Activated CD4-positive, CD25-positive, alpha-beta regulatory T cell (primary cell): ENCODE measurements around the gene KCTD17.
"Not testable (repeated sequence)": the region's sequence is repeated elsewhere in the genome, so short reads cannot be mapped to it uniquely, and the experiment has no call there.

Experiments
- DNase-seq, 4 experiments: peaks; one replicate each; lab custom pipeline; 2025; lab: John Stamatoyannopoulos, UW

The KCTD17 gene

GRCh38 chr22:37060801-37061610 is 9.5 kb downstream of the KCTD17 start:
- no peak for DNase-seq

GRCh38 chr22:37061611-37062375 is 10.3 kb downstream of the KCTD17 start:
- DNase-seq: no peak

GRCh38 chr22:37062376-37062675 is 10.8 kb downstream of the KCTD17 start:
- no peak for DNase-seq

GRCh38 chr22:37062702-37063381 is 11.3 kb downstream of the KCTD17 start:
- no peak for DNase-seq

GRCh38 chr22:37063431-37064420 is 12.2 kb downstream of the KCTD17 start:
- DNase-seq: no peak

- no peak for DNase-seq
Measured at GRCh38 chr22:37064553-37064952, 13.0 kb downstream of the KCTD17 start.

- DNase-seq: no peak
Measured at GRCh38 chr22:37065180-37065579, 13.6 kb downstream of the KCTD17 start.

- no peak for DNase-seq
Measured at GRCh38 chr22:37065961-37066360, 14.4 kb downstream of the KCTD17 start.

- no peak for DNase-seq
Measured at GRCh38 chr22:37067428-37067827, 15.9 kb downstream of the KCTD17 start.

- no peak for DNase-seq
Measured at GRCh38 chr22:37068859-37069258, 17.3 kb downstream of the KCTD17 start.

- DNase-seq: no peak
Measured at GRCh38 chr22:37069319-37069718, 17.8 kb downstream of the KCTD17 start.

GRCh38 chr22:37069719-37070118 is 18.2 kb downstream of the KCTD17 start:
- no peak for DNase-seq

- no peak for DNase-seq
Measured at GRCh38 chr22:37070334-37070733, 18.8 kb downstream of the KCTD17 start.

GRCh38 chr22:37070744-37071143 is 19.2 kb downstream of the KCTD17 start:
- DNase-seq: no peak

GRCh38 chr22:37071850-37072592 is 20.5 kb downstream of the KCTD17 start:
- not testable (repeated sequence) for DNase-seq

- DNase-seq: no peak
Measured at GRCh38 chr22:37072673-37073072, 21.1 kb downstream of the KCTD17 start.

GRCh38 chr22:37074537-37074936 is 23.0 kb downstream of the KCTD17 start:
- DNase-seq: no peak

- no peak for DNase-seq
Measured at GRCh38 chr22:37075046-37075445, 23.5 kb downstream of the KCTD17 start.

- DNase-seq: no peak
Measured at GRCh38 chr22:37075822-37076433, 24.4 kb downstream of the KCTD17 start.

- peak; percentile 74 to 91 (median 78) for DNase-seq
Measured at GRCh38 chr22:37077802-37078448, 26.4 kb downstream of the KCTD17 start.
